Bronchial epithelial cell (primary cell): ENCODE measurements around the gene YPEL4. TPM values are rescaled to one million over a fixed set of nuclear protein-coding genes. Genes with fewer than 3 reads are reported as not detected.

Experiments used
- DNase-seq: peaks from one replicate; pipeline ENCODE4 v3.0.0-alpha.2; 2010; ENCODE audit warnings: low read depth
- FAIRE-seq: peaks from 2 replicates; lab custom pipeline; 2011; peaks lifted over from hg19 to GRCh38; lab: Jason Lieb, UNC
- H3K27me3 ChIP-seq: 2 replicates; pipeline ENCODE4 v1.5.1; 2011; ENCODE audit warnings: low read length; ENCODE audit not compliant: control insufficient read depth, insufficient read depth
- H3K36me3 ChIP-seq: 2 replicates; pipeline ENCODE4 v1.5.1; 2011; ENCODE audit warnings: low read length; ENCODE audit not compliant: control insufficient read depth, insufficient read depth
- H3K4me3 ChIP-seq: 2 replicates; pipeline ENCODE4 v1.5.1; 2011; ENCODE audit warnings: mild to moderate bottlenecking, low read depth, low read length, control low read depth
- total RNA-seq: library from RNA; depleted of rRNA; stranded (reverse); fragments of >200 nt; gene quantifications from 2 replicates; pipeline ENCODE4 v1.2.1, GENCODE V29; 2014
- TF ChIP-seq, protein P1 (sequence below): IDR thresholded peaks from 2 replicates; pipeline ENCODE4 v1.5.1; 2011; ENCODE audit warnings: mild to moderate bottlenecking, moderate library complexity, low read length, control low read depth, inconsistent platforms; ENCODE audit not compliant: insufficient read depth, severe bottlenecking

YPEL4 gene
- total RNA-seq, 1 donor from 2014 or later, result 0.26 TPM

DNA sequence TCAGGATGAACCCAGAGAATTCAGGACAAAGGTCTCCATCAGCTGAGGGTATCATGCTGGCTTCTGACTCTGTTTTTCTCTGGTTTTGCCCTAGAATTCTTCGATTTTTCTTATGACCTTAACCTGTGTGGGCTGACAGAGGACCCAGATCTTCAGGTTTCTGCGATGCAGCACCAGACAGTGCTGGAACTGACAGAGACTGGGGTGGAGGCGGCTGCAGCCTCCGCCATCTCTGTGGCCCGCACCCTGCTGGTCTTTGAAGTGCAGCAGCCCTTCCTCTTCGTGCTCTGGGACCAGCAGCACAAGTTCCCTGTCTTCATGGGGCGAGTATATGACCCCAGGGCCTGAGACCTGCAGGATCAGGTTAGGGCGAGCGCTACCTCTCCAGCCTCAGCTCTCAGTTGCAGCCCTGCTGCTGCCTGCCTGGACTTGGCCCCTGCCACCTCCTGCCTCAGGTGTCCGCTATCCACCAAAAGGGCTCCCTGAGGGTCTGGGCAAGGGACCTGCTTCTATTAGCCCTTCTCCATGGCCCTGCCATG is 35.4 kb downstream of the YPEL4 start:
- Histone ChIP-seq H3K27me3 (no peaks in the 10 kb centered on the region), H3K4me3 (no peak overlapping the region), H3K36me3 (no peaks in the 10 kb centered on the region)
- DNase-seq (no peak), FAIRE-seq (no peak)
- TF ChIP-seq, protein P1, sequence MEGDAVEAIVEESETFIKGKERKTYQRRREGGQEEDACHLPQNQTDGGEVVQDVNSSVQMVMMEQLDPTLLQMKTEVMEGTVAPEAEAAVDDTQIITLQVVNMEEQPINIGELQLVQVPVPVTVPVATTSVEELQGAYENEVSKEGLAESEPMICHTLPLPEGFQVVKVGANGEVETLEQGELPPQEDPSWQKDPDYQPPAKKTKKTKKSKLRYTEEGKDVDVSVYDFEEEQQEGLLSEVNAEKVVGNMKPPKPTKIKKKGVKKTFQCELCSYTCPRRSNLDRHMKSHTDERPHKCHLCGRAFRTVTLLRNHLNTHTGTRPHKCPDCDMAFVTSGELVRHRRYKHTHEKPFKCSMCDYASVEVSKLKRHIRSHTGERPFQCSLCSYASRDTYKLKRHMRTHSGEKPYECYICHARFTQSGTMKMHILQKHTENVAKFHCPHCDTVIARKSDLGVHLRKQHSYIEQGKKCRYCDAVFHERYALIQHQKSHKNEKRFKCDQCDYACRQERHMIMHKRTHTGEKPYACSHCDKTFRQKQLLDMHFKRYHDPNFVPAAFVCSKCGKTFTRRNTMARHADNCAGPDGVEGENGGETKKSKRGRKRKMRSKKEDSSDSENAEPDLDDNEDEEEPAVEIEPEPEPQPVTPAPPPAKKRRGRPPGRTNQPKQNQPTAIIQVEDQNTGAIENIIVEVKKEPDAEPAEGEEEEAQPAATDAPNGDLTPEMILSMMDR, result no peak

DNA sequence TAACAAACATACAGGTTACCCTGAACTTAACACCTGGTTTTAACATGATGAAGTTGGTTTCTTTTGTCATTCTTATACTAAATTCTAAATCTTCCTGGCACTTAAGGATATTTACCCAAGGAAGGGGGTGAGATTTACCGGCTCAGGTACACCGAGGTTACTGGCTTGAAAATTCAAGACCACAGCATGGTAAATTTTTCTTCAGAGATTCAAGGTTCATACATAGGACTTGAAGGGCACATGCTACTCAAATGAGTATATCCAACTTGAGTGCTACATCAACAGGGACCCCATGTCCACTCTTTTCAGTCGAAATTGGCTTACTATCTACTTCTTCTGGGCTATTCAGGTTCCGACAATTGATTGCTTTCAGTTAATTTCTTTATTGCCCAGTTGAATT is 39.5 kb downstream of the YPEL4 start:
- DNase-seq (no peak), FAIRE-seq (no peak)
- Histone ChIP-seq H3K27me3 (no peaks in the 10 kb centered on the region), H3K36me3 (no peaks in the 10 kb centered on the region), H3K4me3 (no peak overlapping the region)
- TF ChIP-seq, protein P1, result no peak

DNA sequence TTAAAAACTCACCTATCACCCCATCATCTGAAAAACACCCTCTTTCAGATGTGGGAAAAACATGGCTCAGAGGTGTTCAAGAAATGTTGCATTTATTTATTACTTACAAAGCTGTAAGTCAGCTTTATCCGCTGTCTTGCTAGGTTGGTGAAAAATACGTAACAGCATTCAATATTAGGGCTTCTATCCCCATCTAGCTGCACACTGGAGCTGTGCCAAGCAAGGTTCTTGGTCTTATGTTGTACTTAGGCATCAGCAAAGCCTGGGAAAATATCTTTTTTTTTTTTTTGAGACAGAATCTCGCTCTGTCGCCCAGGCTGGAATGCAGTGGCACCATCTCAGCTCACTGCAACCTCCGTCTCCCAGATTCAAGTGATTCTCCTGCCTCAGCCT is 44.7 kb downstream of the YPEL4 start:
- H3K4me3 ChIP-seq, result no peak overlapping the region
- TF ChIP-seq, protein P1, result no peak
- FAIRE-seq, result no peak
- H3K36me3 ChIP-seq, result no peaks in the 10 kb centered on the region
- H3K27me3 ChIP-seq, result no peaks in the 10 kb centered on the region
- DNase-seq, result no peak

DNA sequence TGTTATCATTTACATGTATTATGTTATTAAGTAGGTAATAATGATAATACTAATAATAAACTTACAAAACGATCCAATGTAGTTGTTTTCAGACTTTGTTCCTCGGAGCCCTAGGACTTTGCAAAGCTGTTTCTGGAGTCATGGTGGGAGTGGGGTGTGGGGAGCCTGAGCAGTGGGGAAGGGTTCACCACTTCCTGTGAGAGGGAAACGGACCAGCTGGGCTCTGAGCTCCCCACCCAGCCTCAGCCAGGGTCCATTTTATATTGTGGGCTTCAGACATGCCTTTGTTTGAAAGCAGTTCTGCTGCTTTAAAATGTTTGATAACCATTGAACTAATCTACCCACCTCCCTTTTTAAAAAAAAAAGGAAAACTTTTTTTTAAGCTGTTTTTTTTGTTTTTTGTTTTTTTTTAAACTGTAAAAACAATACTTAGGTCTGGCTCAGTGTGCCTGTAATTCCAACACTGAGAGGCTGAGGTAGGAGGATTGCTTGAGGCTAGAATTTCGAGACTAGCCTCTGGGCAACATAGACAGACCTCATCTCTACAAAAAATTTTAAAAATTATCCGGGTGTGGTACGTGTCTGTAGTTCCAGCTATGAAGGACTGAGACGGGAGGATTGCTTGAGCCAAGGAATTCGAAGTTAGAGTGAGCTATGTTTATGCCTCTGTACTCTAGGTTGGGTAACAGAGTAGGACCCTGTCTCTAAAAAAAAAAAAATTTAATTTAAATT is 45.2 kb downstream of the YPEL4 start:
- Histone ChIP-seq H3K27me3 (no peaks in the 10 kb centered on the region), H3K4me3 (no peak overlapping the region), H3K36me3 (no peaks in the 10 kb centered on the region)
- no peak for FAIRE-seq
- TF ChIP-seq, protein P1, result no peak
- DNase-seq, result no peak

DNA sequence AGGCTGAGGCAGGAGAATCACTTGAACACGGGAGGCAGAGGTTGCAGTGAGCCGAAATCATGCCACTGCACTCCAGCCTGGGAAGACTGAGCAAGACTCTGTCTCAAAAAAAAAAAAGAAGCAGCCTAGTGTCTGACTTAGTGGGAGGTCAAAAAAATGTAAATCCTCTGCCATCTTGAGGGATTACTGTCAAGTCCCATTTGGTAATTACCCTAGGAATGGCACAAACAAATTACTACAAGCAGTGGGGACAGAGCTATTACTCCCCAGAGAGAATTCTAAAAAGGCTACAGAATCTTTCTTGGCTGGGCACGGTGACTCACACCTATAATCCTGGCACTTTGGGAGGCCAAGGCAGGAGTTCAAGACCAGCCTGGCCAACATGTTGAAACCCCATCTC is 48.4 kb downstream of the YPEL4 start:
- TF ChIP-seq, protein P1, result no peak
- Histone ChIP-seq H3K4me3 (no peak overlapping the region), H3K27me3 (no peaks in the 10 kb centered on the region), H3K36me3 (no peaks in the 10 kb centered on the region)
- FAIRE-seq, result no peak
- no peak for DNase-seq
